GM18502 (cell line): ENCODE results near the gene KCNJ3.
"Not testable (repeated sequence)": the region's sequence is repeated elsewhere in the genome, so short reads cannot be mapped to it uniquely, and the experiment has no call there.

ENCODE experiments used
- ATAC-seq: cut with Tn5 transposase; IDR thresholded peaks from one replicate; pipeline ENCODE4 v1.9.1; 2021; ENCODE audit warnings: mild to moderate bottlenecking; ENCODE audit not compliant: unreplicated experiment, poor library complexity

KCNJ3 gene

GRCh38 chr2:154836632-154837031 is 138.1 kb downstream of the KCNJ3 start:
- ATAC-seq = no peak

DNA sequence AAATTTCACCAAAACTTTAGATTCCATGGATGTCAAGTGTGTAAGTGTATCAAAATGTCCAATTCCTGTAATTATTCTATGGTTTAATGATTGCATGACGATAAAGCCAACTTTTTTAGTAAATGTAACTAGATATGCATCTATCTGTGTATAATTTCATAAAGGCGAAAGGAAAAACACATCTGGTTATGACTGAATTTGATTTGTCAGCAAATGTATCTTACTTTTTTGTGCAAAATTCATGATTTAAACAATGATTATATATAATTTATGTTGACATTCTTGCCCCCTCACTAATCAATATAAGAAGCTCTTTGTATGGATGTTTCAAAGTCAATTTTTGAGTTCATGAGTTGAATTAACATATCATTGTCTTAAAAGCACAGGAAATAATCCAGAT is 138.5 kb downstream of the KCNJ3 start:
- no peak for ATAC-seq

DNA sequence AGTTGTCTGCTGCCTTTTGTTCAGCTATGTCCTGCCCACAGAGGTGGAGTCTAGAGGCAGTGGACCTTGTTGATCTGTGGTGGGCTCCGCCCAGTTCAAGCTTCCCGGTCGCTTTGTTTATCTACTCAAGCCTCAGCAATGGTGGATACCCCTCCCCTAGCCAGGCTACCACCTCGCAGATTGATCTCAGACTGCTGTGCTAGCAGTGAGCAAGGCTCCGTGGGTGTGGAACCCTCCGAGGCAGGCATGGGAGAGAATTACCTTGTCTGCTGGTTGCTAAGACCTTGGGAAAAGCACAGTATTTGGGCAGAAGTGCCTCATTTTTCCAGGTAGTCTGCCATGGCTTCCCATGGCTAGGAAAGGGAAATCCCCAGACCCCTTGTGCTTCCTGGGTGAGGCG is 146.0 kb downstream of the KCNJ3 start:
- ATAC-seq = no peak

DNA sequence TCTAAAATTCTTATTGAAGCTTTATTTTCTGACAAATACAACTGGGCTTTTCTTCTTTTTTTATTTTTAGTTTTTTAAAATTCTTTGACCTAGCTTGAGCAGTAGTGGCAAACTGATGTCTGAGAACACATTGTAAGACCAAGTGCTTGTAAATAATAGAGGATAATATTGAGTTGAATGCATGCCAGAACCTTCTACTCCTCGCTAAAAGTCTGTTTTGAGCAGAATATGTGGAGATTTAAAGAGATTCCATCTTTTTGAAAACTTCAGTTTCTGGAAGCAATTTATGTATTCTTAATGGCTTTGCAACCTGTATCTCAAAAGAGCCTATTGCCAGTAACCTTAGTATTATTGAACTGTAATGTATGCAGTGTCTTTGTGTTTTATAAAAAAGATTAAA is 148.3 kb downstream of the KCNJ3 start:
- ATAC-seq = no peak

GRCh38 chr2:154849482-154849881 is 151.0 kb downstream of the KCNJ3 start:
- no peak for ATAC-seq

DNA sequence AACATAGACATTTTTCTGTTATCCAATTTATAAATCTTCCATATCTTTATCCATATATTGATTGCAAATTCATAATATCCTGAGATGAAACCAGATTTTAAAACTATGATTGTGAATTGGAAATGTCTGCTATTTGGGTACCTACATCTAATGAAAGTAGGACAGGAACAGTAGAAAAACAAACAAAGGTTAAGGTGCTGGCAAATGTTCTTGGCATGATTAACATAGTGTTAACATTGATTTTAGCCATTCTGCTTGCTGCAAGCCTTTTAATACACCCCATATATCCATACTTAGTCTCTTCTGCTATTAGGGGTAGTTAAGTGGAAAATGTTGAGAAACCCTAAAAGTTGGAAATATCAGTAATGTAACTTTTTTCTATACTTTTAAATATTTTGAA is 152.0 kb downstream of the KCNJ3 start:
- no peak for ATAC-seq

DNA sequence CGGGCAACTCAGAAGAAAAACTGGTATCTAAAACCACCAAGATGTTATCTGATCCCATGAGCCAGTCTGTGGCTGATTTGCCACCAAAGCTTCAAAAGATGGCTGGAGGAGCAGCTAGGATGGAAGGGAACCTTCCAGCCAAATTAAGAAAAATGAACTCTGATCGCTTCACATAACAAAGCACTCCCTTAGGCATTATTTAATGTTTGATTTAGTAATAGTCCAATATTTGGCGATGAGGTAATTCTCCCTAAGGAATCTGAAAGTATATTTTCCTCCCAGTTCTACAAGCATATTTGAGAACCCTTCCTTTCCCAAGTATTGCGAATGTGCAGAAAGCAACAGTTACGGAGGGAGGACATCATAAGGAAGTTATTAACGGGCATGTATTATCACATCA is 156.6 kb downstream of the KCNJ3 start:
- ATAC-seq = no peak

DNA sequence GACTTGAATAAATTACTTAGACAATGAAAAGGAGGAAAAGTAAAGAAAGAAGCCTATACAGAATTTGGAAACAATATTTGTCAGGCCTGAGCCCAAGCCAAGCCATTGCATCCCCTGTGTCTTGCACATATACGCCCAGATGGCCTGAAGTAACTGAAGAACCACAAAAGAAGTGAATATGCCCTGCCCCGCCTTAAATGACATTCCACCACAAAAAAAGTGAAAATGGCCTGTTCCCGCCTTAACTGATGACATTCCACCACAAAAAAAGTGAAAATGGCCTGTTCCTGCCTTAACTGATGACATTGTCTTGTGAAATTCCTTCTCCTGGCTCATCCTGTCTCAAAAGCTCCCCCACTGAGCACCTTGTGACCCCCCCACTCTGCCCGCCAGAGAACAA is 168.7 kb downstream of the KCNJ3 start:
- not testable (repeated sequence) for ATAC-seq

DNA sequence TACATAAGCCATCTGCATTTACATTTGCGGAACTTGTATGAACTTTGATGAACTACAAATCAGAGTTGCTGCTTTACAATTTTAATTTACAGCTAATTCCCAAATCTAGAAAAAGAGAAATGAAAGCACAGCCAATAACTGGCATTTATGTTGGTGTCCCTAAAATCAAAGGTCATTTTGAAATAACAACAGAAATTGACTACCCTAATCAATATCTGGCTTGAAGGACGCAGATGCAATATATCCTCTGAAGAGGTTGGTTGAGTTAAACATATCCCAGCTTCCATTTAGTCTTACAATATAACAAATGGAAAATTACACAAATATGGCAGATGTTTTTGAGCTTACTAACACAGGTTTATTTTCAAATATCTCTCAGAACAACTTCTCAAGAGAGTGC is 177.5 kb downstream of the KCNJ3 start:
- ATAC-seq = no peak

DNA sequence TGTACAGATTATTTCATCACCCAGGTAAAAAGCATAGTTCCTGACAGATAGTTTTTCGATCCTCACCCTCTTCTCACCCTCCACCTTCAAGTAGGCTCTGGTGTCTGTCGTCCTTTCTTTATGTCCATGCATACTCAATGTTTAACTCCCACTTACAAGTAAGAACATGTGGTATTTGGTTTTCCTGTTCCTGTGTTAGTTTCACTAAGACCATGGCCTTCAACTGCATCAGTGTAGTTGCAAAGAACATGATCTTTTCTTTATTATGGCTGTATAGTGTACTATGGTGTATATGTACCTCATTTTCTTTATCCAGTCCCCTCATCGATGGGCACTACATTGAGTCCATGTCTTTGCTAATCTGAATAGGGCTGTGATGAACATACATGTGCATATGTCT is 184.2 kb downstream of the KCNJ3 start:
- ATAC-seq = no peak

- ATAC-seq = no peak
Measured at GRCh38 chr2:154886316-154886715, 187.8 kb downstream of the KCNJ3 start.

DNA sequence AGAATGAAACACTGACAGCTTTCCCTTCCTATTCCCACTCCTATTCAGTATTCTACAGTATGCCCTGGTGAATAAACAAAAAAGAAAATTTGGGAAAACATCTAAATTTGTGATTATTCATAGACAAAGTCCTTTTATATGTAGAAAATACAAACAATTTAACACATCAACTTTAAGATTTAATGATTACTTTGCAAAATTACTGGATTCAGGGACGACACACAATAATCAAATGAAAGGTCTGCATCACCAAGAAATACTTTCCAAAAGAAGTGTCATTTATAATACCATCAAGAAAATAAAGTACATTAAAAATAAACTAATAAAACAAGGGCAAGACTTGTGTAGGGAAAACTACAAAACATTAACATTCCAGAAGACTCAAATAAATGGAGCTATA is 199.8 kb downstream of the KCNJ3 start:
- ATAC-seq = no peak

- ATAC-seq = no peak
Measured at GRCh38 chr2:154901063-154901462, 202.6 kb downstream of the KCNJ3 start.
